Esophagus muscularis mucosa (tissue), 3 donors: ENCODE measurements around the gene BTBD9.

Experiments used
- CTCF ChIP-seq, 3 experiments: fragments of 200-600 bp in 2 of 3; fragments of 450-650 bp in 1 of 3; sonication (generic) in 2 of 3; IDR thresholded peaks; one replicate each; pipeline ENCODE4 v1.5.1; 2017 to 2019; ENCODE audit warnings: antibody characterized with exemption in 3 of 3, mild to moderate bottlenecking in 2 of 3, moderate library complexity in 1 of 3
- POLR2A ChIP-seq: fragments of 450-650 bp; IDR thresholded peaks from one replicate; pipeline ENCODE4 v1.6.1; 2017; ENCODE audit warnings: antibody characterized with exemption, moderate library complexity, mild to moderate bottlenecking, low read depth

- TF ChIP-seq CTCF (IDR thresholded peaks at IDR 0.05): no peak
- no peak for TF ChIP-seq POLR2A
These were observed 84.1 kb downstream of the BTBD9 start for GRCh38 chr6:38555606-38556005.
